Measurements from ENCODE around the gene DCAF16.

DCAF16 gene

DNA sequence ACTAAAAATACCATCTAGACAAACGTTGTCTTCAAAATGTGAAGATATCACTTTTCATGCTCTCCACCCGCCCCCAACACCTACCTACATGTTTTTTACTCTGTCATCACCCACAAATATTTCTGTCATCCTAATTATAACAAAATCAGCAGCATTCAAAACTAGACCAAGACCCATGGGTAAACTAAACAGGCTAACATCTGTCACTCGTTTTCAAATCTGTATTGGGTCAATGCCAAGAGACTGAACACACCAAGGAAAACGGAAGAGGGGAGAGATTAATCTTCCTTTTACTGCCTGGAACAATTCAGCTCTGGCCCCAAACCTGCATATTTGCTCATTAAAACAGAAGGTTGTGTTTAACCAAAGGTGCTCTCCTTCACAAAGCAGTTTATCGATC is 46.6 kb downstream of the DCAF16 start:
- no peak for FAIRE-seq
- TF ChIP-seq TAF1 (IDR thresholded peaks at IDR 0.05; ENCODE audit: borderline replicate concordance, low read depth, low read length) = no peak
- no peak for TF ChIP-seq POLR2AphosphoS5 (IDR thresholded peaks at IDR 0.05; ENCODE audit: low read depth, low read length)
- TF ChIP-seq POLR2A (IDR thresholded peaks at IDR 0.05; ENCODE audit: low read depth, low read length) = no peak

DNA sequence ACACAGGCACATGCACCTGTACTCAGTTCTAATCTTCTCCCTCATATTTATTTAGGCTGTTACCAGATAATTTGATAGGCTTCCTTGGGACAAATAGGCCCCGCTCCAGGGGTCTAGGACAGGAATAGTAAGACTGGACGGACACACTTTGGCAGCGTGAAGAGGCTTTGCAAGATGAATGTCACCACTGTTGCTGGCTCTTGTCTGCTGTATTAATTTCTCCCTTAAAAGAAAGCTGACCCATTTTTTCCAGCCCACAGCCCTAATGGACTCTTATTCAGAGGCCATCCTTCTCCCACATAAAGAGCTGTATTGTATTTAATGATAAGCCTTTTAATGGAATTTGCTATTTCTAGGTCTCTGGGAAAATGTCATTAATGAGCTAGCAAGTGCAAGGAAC is 47.1 kb downstream of the DCAF16 start:
- DNase-seq (ENCODE audit: insufficient read length) (no peak), FAIRE-seq (no peak)
- TF ChIP-seq POLR2A (IDR thresholded peaks at IDR 0.05; ENCODE audit: low read depth, low read length) (no peak), TAF1 (IDR thresholded peaks at IDR 0.05; ENCODE audit: borderline replicate concordance, low read depth, low read length) (no peak), POLR2AphosphoS5 (IDR thresholded peaks at IDR 0.05; ENCODE audit: low read depth, low read length) (no peak)

More for the DNA sequence above, 46.6 kb downstream of the DCAF16 start:
- DNase-seq (ENCODE audit: insufficient read length) = no peak

DNA sequence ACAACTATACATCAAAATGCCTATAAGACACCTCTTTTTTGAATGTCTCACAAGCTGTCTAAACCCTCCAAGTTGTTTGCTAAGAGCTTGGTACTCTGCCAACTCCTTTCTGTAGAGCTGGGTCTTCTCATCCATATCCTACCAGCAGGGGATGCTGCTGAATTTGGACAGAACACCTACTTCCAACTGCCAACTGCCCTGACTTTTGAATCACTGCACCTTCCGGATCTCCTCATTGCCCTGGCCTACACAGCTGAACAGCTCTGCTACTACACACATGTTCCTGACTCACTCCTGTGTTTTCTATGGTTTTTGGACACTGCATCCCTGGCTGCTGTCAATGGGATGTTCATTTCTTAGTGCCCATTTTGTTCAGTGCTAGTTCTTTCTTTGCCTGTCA is 47.8 kb downstream of the DCAF16 start:
- FAIRE-seq = no peak
- no peak for DNase-seq (ENCODE audit: insufficient read length)
- no peak for TF ChIP-seq TAF1 (IDR thresholded peaks at IDR 0.05; ENCODE audit: borderline replicate concordance, low read depth, low read length)
- no peak for TF ChIP-seq POLR2AphosphoS5 (IDR thresholded peaks at IDR 0.05; ENCODE audit: low read depth, low read length)
- no peak for TF ChIP-seq POLR2A (IDR thresholded peaks at IDR 0.05; ENCODE audit: low read depth, low read length)

DNA sequence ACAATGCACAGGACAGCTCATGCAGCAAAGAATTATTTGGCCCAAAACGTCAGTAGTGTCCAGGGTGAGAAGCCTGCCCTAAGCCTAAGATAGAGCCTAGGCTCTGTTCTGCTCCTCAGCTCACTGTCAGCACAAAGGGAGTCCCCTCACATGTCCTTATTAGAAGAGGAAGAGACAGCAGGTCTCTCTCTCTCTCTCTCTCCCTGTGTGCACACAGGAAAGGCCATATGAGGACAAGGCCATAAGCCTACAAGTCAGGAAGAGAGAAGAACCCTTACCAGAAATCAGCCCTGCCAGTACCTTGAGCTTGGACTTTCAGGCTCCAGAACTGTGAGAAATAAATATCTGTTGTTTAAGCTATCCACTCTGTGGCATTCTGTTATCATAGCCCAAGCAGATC is 49.5 kb downstream of the DCAF16 start:
- FAIRE-seq = no peak

DNA sequence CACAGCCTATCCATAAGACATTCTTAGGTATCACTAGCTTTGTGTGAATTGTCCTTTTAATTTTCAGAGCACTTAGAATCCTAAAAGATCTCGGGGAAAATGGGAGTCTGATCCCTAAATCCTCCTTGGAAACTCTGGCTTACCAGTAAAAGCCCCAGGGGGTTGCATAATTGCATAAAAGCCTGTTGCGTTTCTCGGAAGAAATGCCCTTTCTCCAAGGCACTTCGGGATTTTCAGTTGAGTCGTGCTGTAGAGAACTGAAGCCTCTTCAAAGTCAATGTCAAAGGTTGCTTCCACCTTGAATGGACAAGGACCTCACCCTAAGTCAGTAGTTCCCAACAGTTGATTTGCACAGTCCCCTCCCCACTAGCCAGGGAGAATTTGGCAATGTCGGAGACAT is 49.9 kb downstream of the DCAF16 start:
- FAIRE-seq (no peak), DNase-seq (ENCODE audit: insufficient read length) (no peak)
- no peak for TF ChIP-seq POLR2A (IDR thresholded peaks at IDR 0.05; ENCODE audit: low read depth, low read length)
- no peak for TF ChIP-seq POLR2AphosphoS5 (IDR thresholded peaks at IDR 0.05; ENCODE audit: low read depth, low read length)
- TF ChIP-seq TAF1 (IDR thresholded peaks at IDR 0.05; ENCODE audit: borderline replicate concordance, low read depth, low read length) = no peak

More for the DNA sequence above, 49.5 kb downstream of the DCAF16 start:
- no peak for TF ChIP-seq POLR2AphosphoS5 (IDR thresholded peaks at IDR 0.05; ENCODE audit: low read depth, low read length)
- TF ChIP-seq TAF1 (IDR thresholded peaks at IDR 0.05; ENCODE audit: borderline replicate concordance, low read depth, low read length) = no peak
- no peak for TF ChIP-seq POLR2A (IDR thresholded peaks at IDR 0.05; ENCODE audit: low read depth, low read length)
- no peak for DNase-seq (ENCODE audit: insufficient read length)

DNA sequence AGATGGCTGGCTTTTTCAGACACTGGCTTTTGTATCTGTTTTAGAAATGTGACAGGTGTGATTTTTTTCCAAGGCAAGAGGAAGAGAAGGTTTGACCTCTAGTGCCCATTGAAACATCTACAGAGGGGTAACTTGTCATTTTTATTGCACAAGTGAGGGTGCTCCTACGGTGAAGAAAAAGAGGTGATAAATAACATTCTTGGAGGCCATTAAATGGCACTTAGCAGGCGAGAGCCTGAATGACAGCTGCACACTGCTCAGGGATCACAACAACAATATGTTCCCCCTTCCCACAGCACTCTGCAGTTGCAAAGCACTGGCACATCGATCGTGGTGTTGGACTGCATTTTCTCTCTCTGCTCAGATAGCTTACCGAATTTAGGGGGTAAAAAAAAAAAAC is 52.1 kb downstream of the DCAF16 start:
- DNase-seq (ENCODE audit: insufficient read length) (no peak), FAIRE-seq (no peak)
- TF ChIP-seq TAF1 (IDR thresholded peaks at IDR 0.05; ENCODE audit: borderline replicate concordance, low read depth, low read length) (no peak), POLR2A (IDR thresholded peaks at IDR 0.05; ENCODE audit: low read depth, low read length) (no peak), POLR2AphosphoS5 (IDR thresholded peaks at IDR 0.05; ENCODE audit: low read depth, low read length) (no peak)

DNA sequence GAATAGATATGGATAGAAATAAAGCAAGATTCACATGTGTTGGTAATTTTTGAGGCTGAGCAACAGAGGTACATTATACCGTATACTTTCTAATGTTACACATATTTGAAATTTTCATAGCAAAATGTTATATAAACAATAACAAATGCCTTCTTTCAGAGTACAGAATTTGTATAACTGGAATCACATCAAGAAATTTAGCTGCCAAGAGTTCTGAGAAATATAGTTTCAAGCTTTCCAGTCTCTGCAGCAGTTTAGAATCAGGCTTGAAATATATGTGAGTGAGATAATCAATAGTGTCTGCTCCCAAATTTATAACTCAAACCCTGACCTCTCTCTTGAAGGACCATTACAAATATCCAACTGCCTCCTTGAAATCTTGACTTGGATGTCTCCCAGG is 52.9 kb downstream of the DCAF16 start:
- FAIRE-seq (no peak), DNase-seq (ENCODE audit: insufficient read length) (no peak)
- TF ChIP-seq POLR2A (IDR thresholded peaks at IDR 0.05; ENCODE audit: low read depth, low read length) (no peak), TAF1 (IDR thresholded peaks at IDR 0.05; ENCODE audit: borderline replicate concordance, low read depth, low read length) (no peak), POLR2AphosphoS5 (IDR thresholded peaks at IDR 0.05; ENCODE audit: low read depth, low read length) (no peak)

DNA sequence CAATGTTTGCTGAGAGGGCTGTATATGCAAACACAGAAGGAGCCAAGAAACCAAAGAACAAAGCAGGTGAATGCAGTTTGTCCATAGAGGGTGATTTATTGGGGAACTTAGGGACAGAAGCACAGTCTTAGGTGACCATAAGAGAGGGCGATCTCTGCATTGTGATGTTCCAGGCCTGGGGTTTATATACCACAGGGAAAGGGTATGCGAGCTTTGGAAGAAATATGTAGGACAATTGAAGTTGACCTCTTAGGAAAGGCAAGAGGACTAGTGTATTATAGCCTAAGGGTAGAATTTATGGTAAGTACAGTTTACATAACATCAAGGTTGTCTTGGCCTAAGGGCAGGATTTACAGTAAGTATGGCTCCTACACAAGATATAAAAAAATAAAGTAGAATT is 56.9 kb downstream of the DCAF16 start:
- DNase-seq (ENCODE audit: insufficient read length) (no peak), FAIRE-seq (no peak)
- TF ChIP-seq POLR2A (IDR thresholded peaks at IDR 0.05; ENCODE audit: low read depth, low read length) (no peak), TAF1 (IDR thresholded peaks at IDR 0.05; ENCODE audit: borderline replicate concordance, low read depth, low read length) (no peak), POLR2AphosphoS5 (IDR thresholded peaks at IDR 0.05; ENCODE audit: low read depth, low read length) (no peak)

Data from GM12892 (cell line).